Gastroesophageal sphincter (tissue), 3 donors: Measurements from ENCODE around the gene C19orf44.

ENCODE experiments used
- POLR2A ChIP-seq, 2 donors: fragments of 450-650 bp; IDR thresholded peaks; one replicate each; pipeline ENCODE4 v1.6.1; 2017; ENCODE audit warnings: antibody characterized with exemption in 2 of 2, mild to moderate bottlenecking in 2 of 2, moderate library complexity in 1 of 2
- TF ChIP-seq, protein P1 (sequence below), 4 experiments: fragments of 200-600 bp in 2 of 4; fragments of 450-650 bp in 2 of 4; sonication (generic) in 1 of 4; IDR thresholded peaks; one replicate each; pipeline ENCODE4 v1.5.1; 2017 to 2019; ENCODE audit warnings: antibody characterized with exemption in 4 of 4, mild to moderate bottlenecking in 2 of 4, moderate library complexity in 2 of 4

DNA sequence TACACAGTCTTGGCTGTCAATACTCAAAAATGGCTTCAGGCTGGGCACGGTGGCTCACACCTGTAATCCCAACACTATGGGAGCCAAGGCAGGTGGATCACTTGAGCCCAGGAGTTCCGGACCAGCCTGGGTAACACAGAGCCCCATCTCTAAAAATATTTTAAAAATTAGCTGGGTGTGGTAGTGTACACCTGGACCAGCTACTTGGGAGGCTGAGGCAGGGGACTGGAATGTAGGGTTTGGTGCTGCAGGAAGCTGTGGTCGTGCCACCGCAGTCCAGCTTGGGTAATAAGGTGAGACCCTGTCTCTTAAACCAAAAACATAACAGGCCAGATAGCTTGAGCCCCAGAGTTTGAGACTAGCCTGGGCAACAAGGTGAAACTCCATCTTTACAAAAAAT is 52.8 kb downstream of the C19orf44 start:
- TF ChIP-seq, protein P1, sequence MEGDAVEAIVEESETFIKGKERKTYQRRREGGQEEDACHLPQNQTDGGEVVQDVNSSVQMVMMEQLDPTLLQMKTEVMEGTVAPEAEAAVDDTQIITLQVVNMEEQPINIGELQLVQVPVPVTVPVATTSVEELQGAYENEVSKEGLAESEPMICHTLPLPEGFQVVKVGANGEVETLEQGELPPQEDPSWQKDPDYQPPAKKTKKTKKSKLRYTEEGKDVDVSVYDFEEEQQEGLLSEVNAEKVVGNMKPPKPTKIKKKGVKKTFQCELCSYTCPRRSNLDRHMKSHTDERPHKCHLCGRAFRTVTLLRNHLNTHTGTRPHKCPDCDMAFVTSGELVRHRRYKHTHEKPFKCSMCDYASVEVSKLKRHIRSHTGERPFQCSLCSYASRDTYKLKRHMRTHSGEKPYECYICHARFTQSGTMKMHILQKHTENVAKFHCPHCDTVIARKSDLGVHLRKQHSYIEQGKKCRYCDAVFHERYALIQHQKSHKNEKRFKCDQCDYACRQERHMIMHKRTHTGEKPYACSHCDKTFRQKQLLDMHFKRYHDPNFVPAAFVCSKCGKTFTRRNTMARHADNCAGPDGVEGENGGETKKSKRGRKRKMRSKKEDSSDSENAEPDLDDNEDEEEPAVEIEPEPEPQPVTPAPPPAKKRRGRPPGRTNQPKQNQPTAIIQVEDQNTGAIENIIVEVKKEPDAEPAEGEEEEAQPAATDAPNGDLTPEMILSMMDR (IDR thresholded peaks at IDR 0.05), result no peak
- no peak for TF ChIP-seq POLR2A (IDR thresholded peaks at IDR 0.05)
